HG02678 (cell line): Measurements from ENCODE around the gene ATE1.
A peak's percentile ranks its signal among the peaks of the same experiment; 100 is the strongest.
"Not testable (repeated sequence)": the region's sequence is repeated elsewhere in the genome, so short reads cannot be mapped to it uniquely, and the experiment has no call there.

Source experiments
- ATAC-seq: cut with Tn5 transposase; IDR thresholded peaks from one replicate; pipeline ENCODE4 v1.9.1; 2021; ENCODE audit warnings: mild to moderate bottlenecking, moderate library complexity; ENCODE audit not compliant: unreplicated experiment

Gene ATE1

DNA sequence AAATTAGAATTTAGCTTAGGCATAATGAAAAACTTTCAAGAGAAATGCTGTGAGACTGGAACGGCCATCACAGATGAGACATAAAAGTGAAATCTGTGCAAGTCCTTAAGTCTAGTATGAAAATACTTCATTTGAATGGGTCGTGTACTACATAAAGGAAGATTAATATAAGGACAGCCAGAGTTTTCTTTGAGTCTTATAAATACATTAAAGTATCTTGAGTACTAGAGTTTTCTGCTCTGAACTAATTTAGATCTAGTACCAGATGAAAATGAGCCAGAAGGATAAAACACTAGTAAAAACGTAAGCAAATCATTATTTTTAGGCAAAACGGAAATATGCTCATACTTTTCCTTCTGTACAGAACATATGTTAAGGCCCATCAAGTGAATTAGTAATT lies 93.1 kb downstream of the ATE1 start:
- ATAC-seq = no peak

DNA sequence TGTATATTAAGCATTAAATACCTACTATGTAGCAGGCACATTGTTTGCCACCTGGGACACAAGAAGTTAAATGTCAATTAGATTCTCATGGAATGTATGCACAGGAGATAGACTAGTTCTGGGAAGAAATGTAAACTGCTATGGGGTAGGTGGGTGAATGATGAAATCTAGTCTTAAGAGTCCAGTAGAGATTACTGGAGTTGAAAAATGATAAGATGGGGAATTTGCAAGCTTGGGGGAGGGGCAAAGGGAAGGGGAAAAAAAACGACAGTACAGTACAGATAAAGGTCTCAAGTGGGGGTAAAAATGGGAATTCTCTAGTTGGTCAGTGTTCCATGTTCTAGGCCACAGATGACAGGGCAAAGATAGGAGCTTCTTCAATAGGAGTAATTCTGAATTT lies 94.4 kb downstream of the ATE1 start:
- no peak for ATAC-seq

DNA sequence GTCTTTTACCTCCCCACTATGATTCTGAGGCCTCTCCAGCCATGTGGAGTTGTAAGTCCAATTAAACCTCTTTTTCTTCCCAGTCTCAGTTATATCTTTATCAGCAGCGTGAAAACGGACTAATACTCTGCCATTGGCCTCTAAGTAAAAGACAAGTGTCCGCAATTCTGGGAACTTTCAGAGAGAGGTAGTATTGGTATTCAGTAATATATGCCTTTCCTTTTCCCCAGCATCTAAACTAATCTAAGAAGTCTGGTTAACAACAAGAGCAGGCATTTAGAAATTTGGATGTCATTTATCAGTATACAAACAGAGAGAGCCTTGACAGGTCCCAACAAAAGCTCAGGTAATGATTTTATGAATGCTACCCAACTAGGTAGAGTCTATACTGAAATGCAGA lies 95.2 kb downstream of the ATE1 start:
- ATAC-seq = no peak

DNA sequence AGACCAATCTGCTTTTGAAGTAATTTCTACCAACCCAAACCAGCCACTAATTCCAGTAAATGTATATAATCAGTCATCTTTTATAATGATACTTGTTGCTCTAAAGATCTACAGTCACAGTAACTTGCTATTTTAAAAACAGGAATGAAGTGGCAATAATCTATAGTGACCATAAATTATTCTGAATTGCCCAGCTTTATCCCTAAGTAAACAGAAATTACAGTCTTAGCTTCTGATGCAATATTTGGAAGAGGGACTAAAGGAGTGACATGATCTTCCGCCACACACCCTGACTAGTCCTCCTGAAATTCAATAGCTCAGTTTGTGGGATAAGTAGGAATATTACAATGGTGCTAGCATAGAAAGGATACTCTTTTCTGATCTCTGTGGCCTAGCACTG lies 96.1 kb downstream of the ATE1 start:
- ATAC-seq = no peak

DNA sequence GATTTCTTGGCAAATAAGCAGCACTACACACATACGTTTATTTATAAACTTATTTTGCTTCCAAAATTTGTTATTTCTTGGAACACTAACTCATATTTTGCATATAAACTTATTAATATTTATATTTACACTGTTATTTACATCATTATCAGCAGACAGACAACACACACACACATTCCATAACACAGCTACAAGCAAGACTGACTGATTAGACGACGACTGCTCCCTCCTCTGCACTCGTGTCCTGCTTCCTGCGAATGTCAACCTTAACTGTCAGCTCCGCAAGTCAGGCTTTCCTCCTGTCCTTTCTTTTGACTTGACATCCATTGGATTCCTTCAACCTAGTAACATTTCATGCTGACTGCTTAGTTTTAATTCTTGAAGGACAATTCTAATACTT lies 96.6 kb downstream of the ATE1 start:
- ATAC-seq = no peak

DNA sequence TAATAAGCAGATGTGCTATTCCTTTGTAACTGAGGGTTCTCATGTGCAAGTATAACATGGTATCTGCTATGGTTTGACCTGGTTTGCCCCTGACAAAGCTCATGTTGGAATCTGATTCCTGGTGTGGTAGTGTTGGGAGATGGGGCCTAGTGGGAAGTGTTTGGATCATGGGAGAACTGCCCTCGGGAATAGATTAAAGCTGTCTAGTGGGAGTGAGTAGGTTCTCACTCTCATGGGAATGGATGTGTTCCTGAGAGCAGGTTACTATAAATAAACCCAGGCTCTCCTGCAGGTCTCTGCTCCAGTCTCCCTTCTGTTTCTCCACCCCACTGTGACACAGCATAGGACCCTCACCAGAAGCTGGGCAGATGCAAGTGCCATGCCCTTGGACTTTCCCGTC lies 97.7 kb downstream of the ATE1 start:
- no peak for ATAC-seq

DNA sequence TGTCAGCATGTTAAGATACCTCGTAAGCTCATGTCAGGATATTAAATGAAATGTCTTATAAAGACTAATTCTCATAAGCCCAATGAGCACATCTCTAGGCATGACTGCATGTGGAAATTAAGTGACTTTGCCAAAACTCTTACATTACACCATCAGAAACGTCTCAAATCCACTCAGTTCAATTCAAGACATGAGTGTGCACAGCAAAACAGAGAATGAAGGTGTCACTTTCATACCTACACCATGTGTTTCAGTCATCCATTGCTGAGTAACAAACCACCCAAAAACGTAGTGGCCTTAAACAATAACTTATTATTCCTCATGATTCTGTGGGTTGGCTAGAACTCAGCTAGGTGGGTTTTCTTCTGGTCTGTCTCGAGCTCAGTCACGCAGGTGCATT lies 99.8 kb downstream of the ATE1 start:
- ATAC-seq = no peak

DNA sequence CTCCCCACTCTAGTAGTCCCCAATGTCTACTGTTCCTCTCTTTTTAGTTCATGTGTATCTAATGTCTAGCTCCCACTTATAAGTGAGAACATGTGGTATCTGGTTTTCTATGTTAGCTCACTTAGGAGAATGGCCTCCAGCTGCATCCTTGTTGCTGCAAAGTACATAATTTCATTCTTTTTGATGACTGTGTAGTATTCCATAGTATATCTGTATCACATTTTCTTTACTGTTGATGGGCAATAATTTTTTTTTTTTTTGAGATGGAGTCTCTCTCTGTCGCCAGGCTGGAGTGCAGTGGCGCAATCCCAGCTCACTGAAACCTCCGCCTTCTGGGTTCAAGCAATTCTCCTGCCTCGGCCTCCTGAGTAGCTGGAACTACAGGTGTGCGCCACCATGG lies 101.1 kb downstream of the ATE1 start:
- ATAC-seq = not testable (repeated sequence)

DNA sequence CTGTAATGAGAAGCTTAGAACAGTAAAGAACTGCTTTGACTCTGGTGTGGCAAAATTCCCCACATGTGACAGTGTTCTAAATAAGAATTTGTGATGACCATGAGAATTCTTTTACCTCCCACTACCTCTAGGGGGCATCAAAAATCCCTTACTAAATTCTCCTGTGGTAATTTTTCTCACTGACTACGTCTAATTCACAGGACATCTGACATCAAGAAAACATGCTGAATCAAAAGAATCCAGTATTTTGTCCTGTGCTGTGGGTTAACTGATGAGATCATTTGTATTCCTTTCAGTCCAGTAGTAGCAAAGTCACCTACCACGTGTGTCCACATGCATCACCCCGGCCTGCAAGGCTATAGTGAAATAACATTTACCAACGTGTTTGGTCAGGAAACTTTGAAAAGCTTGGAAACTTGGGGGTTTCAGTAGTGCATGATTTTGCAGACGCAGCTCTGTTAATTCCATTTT lies 103.8 kb downstream of the ATE1 start:
- no peak for ATAC-seq

DNA sequence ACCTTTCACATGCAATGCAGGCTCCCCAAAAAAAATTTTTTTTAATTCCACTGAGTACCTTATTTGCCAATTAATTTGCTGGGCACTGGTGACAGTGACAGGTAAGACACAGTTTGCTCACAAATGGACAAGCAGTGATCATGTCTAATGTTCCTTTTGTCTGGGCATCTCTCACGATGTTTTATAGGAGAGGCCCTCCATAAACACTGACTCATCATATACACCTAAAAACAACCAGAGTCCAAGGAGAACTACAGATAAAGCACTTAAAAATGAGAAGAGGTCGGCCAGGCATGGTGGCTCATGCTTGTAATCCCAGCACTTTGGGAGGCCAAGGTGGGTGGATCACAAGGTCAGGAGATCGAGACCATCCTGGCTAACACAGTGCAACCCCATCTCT lies 105.1 kb downstream of the ATE1 start:
- ATAC-seq = no peak

DNA sequence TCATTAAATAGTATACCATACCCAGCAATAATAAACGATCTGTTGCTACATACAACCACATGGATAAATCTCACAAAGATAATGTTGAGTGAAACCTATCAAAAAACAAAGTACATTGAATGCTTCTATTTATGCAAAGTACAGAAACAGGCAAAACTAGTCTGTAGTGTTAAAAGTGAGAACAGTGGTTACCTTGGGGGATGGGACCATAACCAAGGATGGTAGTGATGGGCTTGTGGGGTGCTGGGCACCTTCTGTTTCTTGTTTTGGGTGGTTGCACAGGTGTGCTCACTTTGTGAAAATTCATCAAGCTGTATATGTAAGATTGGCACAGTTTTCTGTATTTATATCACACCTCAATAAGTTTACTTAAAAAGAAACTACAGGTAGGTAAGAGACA lies 105.7 kb downstream of the ATE1 start:
- ATAC-seq = peak; percentile 50

DNA sequence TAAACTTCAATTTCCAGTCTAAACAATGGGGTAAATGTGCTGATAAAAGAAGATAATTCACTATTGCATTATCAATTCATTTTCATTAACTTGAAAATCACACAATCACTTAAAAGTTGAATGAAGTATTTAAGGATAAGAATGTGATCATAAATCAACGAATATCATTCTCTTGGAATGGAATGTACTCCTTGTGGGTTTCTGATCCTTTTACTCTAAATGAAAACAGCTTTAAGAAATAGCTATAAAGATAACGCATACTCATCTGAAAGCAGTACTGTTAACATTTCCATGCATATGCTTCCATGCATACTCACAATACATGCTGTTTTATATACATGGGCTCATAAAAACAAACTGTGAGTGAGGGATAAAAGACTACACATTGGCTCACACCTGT lies 108.8 kb downstream of the ATE1 start:
- ATAC-seq = no peak

DNA sequence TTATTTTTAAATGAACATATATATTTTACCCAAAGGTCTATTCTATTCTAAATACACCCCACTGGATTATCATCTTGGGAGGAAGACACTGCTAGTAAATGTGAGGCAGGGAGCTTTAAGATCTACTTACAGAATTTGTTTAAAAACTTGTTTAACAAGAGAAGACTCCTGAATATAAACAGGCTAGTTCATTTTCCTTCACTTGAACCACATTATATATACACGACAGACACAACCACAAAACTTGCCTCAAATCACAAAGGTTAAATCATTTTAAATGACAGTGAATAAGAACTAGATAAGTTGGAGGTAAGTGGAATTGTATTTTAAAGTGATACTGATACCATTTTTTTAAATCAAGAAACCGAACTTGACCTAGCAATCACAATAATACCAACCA lies 109.2 kb downstream of the ATE1 start:
- ATAC-seq = no peak

DNA sequence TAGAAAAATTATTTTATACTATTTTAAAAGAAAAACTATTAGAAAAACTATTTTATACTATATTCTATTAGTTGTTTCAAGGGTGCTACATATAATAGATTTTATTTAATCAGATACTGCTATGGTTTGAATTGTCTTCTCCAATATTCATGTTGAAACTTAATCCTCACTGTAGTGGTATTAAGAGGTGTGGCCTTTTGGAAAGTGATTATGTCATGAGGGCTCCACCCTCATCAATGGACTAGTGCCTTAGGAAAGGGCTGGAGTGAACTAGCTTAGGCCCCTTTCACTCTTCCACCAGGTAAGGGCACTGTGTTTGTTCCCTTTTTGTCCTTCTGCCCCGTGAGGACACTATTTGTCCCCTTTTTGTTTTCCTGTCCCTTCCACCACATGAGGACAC lies 111.6 kb downstream of the ATE1 start:
- ATAC-seq = no peak

DNA sequence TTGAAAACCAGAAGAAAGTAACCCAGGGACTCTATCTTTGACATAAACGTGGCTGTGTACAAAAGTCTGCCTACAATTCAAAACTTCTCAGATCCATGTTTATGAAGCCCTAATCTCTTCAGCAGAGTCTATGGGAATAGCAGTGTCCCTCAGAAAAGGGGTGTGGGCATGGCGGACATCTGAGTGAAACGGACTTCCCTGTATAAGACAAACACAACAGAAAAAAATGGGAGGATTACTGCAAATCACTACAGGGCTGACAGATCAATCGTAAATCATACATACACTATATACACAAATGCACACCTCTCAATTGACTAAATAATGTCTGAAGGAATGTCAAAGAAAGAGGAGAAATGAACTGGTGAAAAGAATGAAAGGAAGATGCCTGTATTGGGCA lies 114.0 kb downstream of the ATE1 start:
- ATAC-seq = no peak

DNA sequence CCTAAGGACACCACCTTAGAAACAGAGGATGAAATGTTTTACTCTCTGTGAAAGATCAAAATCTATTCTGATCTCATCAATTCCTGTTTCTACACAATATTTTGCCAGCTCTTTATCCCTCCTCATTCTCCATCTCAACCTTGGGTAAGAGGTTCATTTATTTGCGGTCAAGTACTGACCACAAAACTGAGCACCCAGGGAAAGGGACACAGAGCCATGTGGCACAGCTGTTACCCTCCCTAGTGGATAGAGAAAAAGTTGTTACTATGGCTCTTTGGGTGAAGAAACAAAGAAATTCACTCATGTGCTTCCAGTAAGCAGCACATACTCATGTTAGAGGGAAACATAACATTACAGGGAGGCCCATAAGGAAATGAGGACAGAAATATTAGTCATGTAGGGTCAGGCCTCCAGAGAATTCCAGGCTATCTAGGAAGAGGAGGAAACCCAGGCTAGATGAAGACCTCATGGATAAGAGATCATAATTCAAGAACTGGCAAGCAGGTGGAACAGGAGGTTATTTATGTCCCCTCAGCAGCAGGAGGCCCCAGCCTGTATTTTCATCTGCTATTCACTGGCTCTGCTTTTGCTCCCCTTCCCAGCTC lies 114.5 kb downstream of the ATE1 start:
- ATAC-seq = no peak

DNA sequence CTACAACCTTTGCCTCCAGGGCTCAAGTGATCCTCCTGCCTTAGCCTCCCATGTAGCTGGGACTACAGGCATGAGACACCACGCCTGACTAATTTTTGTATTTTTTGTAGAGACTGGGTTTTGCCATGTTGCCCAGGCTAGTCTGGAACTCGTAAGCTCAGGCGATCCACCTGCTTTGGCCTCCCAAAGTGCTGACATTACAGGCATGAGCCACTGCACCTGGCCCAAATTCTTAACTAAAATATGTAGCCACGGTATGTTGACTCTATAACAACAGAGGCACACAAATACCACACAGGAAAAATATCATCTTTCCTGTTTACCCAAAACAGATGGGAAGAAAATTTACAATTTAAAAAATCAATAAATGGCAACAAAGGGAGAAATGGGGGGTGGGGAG lies 115.8 kb downstream of the ATE1 start:
- no peak for ATAC-seq

DNA sequence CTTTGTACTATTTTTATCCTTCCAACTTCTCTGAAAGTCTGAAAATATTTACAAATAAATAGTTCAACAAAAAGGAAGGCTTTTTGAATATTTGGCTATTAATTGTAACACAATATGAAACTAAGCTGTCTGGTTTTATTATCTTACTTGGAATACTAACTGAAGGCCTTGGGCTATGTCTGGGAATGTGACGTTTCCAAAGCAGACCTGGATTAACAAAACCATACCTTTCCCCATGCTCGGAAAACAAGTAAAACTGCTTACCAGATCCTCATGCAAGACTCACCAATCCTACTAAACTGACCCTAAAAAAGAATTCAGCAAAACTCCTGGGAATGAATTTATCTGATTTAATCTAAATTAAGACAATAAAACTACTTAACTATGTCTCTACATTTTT lies 116.4 kb downstream of the ATE1 start:
- no peak for ATAC-seq

DNA sequence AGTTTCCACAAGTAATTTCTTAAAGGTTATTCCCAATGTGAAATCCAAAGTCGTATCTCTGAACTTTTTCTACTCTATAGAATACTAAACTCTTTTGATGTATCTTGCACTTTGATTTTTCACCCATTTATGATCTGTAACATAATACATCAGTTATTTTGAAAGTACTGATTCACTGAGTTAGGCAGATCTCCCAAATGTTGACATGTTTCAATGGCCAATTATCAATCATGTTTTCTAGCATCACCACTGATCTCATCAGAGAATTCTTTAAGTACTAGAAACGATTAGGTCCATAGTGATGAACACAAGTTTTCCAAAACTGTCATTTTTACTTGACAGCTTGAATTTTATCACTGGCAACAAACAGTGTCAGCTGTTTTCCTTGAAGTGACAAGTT lies 119.0 kb downstream of the ATE1 start:
- ATAC-seq = no peak

DNA sequence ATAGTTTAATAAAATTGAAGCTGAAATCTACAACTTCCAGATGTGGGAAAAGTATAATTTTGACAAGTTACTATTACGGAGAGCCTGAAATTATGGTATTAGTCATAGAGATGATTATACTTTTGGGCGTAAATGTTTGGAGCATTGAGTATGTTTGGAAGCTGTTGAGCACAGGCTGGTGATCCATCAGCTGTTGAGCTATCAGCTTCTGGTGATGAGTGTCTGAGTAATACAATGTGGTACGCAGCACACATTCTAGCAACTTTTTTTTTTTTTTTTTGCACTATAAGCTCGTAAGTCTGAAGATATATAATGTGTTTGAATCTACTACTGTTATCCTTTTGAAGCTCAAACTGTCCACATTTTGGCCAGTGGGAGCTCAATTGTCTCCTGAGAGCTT lies 123.4 kb downstream of the ATE1 start:
- ATAC-seq = no peak

DNA sequence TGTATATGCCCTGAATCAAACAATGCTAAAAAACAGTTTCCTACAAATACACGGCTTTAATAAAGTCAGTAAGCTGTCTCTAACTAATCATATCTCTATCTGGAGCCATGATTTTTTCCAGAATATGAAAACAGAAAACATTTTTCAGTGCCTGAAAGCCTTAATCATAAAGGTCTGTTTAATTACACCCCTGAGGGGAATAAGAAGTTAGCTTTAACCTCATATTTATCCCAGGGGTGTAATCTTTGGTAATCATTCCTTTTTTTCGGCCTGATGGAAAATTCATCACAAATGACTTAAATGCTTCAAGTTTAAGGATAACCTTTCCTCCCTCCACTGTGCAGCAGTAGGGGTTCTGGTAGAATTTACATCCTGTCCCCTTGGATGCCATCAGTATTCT lies 124.2 kb downstream of the ATE1 start:
- no peak for ATAC-seq

DNA sequence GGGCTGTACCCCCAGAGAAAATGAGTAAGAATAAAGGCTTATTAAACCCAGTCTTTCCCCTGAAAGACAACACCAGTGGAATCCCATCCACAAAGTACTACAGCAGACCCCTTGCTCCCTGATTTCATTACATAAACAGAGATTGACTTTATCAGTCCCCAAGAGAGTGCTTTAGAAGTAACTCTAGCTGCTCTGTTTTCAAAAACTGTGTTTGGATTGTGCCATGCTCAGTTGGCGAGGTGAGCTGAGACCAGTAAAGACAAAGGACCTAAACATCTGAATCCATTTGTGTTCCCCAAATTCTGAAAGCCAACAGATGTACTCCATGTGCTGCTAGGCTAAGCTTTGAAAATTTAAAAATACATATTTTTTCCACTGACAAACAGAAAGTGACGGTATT lies 127.0 kb downstream of the ATE1 start:
- no peak for ATAC-seq

DNA sequence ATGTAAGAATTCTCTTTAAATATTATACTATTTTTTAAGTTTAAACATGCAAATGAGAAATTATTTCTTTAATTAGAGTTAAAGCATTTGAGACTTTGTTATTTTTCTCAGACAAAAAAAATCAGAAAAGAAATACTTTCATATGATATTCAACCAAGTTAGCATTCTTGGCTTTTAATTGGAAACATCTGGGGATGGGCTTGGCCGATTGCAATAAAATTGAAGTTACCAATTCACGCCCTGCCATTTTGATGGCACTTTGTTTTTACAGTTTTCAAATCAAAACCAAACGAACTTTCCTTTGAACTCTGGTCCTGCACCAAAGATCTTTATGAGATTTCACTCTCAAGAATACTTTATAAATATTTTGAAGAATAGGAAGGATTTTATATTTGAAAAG lies 127.7 kb downstream of the ATE1 start:
- ATAC-seq = no peak

DNA sequence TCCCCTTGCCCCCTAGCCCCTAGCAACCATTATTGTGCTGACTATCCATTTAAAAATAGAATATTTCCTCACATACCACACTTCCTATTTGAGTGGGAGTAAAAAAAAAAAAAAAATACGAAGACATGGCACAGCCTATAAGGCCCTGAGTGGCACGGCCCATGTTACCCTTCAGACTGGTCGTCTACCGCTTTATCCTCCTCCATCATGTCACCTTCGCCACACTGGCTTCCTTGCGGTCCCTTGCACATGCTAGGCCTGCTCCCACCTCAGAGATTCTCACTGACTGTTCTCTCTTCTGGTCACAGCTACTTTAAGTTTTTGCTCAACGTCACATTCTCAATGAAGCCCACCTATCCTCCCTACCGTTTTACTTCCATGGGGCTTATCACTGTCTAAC lies 130.3 kb downstream of the ATE1 start:
- ATAC-seq = no peak
